GM21447 (cell line): ENCODE measurements around the gene SGSM2.
"Not testable (repeated sequence)": the region's sequence is repeated elsewhere in the genome, so short reads cannot be mapped to it uniquely, and the experiment has no call there.

Experiments used
- ATAC-seq: cut with Tn5 transposase; IDR thresholded peaks from one replicate; pipeline ENCODE4 v1.9.1; 2021; ENCODE audit not compliant: unreplicated experiment

The SGSM2 gene, protein sequence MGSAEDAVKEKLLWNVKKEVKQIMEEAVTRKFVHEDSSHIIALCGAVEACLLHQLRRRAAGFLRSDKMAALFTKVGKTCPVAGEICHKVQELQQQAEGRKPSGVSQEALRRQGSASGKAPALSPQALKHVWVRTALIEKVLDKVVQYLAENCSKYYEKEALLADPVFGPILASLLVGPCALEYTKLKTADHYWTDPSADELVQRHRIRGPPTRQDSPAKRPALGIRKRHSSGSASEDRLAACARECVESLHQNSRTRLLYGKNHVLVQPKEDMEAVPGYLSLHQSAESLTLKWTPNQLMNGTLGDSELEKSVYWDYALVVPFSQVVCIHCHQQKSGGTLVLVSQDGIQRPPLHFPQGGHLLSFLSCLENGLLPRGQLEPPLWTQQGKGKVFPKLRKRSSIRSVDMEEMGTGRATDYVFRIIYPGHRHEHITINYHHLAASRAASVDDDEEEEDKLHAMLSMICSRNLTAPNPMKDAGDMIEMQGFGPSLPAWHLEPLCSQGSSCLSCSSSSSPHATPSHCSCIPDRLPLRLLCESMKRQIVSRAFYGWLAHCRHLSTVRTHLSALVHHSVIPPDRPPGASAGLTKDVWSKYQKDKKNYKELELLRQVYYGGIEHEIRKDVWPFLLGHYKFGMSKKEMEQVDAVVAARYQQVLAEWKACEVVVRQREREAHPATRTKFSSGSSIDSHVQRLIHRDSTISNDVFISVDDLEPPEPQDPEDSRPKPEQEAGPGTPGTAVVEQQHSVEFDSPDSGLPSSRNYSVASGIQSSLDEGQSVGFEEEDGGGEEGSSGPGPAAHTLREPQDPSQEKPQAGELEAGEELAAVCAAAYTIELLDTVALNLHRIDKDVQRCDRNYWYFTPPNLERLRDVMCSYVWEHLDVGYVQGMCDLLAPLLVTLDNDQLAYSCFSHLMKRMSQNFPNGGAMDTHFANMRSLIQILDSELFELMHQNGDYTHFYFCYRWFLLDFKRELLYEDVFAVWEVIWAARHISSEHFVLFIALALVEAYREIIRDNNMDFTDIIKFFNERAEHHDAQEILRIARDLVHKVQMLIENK

DNA sequence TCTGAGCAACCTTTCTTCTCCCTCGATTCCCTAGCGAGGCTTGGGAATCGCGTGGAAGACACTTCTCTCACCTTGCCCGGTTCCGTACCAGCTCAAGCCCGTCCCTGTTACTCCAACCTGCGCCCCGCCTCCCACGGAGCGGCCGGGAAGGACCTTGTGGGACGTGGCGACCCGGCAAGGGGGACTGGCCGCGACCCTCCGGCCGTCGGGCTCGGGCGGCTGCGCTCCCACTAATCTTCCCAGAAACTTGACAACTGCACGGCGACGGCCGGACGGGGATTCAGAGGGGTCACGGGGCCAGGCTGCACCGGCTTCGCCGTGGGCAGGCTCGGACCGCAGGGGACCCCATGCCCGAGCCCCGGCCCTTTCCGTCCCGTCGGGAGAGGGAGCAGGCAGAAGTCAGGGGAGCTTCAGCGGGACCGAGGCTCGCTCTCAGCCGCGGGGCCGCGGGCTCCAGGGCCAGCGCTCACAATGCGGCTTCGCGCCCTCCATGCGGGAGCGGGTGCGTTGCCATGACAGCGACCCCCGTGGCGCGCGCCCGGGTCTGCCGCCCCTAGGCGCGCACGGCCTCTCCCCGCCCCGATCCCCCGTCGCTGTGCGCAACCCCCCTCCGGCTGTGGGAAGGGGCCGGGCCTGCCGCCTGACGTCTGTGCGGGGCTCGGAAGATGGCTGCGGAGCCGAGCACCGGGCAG, at the start of gene SGSM2:
Gene SGSM2 (plus strand): TSS at position 650 of the 692 bp plus-strand sequence. CDS start 188 bp downstream, outside the sequence.
- peak; percentile 29 for ATAC-seq

DNA sequence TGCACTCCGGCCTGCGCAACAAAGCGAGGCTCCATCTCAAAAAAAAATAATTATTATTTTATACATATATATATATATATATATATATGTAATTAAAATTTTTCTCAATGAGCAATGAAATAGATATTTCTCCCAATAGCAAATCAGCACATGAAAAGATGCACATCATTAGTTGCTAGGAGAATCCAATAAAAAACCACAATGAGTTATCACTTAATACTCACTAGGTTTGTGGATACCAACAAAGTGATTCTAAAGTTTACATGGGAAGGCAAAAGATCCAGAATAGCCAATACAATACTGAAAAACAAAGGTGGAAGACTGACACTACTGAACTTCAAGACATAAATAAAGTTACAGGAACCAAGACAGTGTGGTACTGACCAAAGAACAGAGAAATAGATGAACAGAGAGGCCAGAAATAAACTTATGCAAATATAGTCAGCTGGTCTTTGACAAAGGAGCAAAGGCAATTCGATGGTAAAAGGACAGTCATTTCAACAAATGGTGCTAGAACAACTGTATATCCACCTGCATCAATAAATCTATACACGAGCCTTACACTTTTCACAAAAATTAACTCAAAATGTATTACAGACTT, 47.3 kb upstream of the SGSM2 start:
- ATAC-seq: no peak

DNA sequence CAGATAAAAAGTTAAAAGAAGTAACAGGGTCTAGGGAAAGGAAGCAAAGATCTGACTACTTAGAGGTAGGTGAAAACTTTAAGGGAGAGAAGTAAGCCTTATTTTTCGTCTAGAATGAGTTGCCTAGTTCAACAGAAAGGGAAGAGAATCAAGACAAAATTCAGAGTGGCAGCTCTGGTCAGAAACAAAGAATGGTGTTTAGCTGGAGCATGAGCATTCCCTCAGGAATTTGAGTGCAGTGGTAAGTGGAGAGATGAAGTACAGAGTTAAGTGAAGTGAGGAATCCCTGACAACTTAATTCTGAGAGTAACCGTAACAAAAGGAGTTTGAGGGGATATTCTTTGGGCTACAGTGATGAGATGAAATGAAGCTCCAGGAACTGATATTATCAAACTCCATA, 45.2 kb upstream of the SGSM2 start:
- ATAC-seq: no peak

DNA sequence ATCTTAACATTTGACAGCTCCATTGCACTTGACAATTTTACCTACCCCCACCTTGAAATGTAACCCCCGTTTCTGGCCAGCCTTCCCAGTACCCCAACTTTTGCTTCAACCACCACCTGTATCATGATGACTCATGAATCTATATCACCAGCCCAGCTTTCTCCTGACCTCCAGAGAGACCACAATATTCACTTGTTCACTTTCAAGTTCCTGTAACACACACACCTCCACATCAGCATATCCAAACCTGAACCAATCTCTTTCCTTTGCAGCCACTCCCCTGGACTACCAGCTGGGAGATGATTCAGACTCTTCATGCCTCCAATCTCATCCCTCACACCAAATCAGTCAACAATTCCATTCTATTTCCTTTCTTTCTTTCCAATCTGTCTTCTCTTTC, 41.7 kb upstream of the SGSM2 start:
- ATAC-seq: no peak

DNA sequence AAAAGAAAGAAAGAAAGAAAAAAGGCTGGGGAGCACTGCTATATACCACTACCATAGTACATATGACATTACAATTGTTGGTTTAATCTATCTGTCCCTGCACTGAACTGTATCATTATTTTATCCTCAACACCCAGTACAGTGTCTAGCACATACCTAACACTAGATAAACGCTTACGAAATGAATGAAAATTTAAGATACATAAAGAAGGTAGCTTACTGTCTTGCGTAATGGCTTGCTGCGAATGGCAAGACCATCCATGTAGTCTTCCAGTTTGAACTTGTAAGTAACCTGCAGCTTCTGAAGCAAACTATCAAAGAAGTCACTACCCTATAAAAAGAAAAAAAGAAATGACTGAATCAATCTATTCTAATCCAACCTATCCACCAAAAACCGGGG, 40.3 kb upstream of the SGSM2 start:
- no peak for ATAC-seq

DNA sequence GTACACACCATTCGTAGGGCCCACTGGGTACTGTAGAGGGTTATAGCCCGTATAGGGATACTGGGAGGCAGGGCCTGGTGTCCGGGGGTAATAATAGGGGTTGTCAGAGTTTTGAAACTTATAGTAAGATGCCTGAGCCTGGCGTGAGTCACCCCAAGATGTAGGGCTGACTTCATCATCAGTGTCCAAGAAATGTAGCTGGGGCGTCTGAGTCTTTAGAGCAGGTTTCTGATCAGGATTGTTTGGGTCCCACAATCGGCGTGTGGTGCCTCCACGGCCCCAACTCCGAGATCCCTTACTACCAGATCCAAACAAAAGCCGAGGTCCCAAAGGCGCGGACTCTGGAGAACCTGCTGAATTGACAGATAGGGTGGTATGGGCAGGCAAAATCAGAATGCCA, 38.2 kb upstream of the SGSM2 start:
- no peak for ATAC-seq

DNA sequence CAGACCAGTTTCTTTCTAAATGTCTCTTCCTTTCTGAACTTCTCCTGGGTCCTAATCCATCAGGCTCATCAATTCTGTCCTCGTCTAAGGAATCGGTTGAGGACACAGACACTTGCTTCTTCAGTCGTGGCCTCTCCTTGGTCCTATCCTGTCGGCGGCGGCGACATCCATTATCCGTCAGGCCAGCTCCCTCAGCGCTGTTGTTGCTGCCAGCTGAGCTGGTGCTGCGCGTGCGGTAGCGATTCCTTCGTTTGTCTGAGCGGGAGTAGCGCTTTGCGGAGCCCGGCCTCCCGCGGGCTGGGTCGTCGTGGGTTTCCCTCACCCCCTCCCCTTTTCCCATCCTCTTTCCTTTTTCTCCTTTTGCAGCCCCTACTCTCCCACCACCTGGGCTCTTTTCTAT, 37.5 kb upstream of the SGSM2 start:
- no peak for ATAC-seq

DNA sequence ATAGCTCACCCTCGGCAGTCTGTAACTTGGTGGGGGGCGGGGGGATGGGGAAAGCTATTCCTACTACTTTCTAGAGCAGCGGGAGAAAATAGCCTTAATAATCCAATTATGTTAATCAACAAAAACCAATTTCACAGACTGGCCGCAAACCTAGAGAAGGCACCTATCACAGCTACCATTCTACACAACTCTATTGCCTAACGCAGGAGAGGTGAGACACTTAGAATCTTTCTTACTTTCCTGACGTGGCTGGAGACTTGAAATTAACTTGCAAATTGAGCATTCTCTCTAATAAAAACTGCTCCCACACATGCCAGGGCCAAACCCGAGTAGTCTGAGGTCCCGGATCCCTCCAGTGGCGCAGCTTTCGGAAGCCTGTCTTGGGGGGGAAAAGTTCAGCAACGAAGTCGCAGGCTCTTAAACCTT, 34.5 kb upstream of the SGSM2 start:
- peak; percentile 11 for ATAC-seq

DNA sequence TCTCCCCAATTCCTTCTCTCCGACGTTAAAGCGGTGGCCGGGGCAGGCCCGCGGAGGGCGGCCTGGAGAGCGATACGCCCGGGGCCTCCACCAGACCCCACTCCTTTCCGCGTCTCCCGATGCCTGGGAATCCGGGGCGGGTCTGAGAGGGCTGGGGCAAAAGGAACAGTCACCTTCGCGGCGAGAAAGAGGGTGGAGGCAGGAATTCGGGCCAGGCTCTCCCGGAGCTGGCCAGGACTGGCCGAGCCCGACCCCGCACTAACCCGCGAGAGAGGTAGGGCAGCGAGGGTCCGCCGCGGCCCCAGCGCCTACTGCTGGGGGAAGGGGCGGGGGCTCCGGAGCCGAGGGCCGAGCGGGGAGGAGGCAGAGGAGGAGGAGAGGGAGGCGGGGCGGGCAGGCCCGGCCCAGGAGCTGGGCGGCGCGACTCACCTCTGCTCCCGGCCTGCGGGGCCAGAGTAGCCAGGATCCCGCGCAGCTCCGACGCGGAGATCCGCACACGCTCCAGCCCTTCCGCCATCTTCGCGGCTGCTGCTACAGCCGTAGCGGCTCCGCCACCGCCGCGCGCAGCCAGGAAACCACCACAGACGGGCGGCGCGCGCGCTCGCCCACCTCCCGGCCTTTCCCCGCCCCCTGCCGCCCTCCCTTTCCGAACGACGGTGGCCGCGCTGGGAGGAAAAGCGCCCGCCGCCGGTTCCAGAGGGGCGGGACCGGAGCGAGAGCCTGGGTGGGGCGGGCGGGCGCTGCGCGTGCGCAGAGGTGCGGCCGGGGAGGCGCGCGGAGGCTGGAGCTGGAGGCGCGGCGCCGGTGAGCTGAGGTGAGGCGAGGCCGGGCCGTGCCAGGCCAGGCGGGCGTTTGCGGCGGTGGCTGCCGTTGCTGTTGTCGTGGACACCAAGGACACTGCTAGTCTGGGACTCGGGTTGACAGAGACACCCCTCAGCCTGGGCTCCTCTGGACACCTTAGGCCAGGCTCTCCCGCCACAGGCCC, 33.8 kb upstream of the SGSM2 start, which contains the start of the genes SMG6 and SRR:
Gene SMG6 (minus strand): TSS at position 582 of the 985 bp plus-strand sequence. CDS start 65 bp downstream, at position 517.
Gene SRR (plus strand): TSS at position 747 of the 985 bp plus-strand sequence. CDS start 11,611 bp downstream, outside the sequence.
- ATAC-seq: peak; percentile 71

DNA sequence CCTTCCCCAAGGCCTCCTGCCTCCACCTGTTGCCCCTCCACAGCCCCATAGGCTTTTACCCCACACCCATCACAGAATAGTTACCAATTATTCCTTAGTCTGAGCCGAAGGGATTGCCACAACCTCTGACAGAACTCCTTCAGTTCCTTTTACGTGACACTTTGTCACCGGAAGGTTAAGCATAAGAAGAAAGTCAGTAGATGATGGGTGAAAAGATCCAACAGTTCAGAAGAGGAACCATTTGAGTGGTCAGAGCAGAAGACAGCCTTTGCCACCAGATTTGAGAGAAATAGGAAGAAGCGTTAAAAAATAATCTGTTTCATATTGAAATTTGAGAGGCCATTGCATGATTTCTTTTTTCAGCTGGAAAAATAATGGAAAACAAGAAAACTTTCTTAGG, 32.4 kb upstream of the SGSM2 start:
- no peak for ATAC-seq

DNA sequence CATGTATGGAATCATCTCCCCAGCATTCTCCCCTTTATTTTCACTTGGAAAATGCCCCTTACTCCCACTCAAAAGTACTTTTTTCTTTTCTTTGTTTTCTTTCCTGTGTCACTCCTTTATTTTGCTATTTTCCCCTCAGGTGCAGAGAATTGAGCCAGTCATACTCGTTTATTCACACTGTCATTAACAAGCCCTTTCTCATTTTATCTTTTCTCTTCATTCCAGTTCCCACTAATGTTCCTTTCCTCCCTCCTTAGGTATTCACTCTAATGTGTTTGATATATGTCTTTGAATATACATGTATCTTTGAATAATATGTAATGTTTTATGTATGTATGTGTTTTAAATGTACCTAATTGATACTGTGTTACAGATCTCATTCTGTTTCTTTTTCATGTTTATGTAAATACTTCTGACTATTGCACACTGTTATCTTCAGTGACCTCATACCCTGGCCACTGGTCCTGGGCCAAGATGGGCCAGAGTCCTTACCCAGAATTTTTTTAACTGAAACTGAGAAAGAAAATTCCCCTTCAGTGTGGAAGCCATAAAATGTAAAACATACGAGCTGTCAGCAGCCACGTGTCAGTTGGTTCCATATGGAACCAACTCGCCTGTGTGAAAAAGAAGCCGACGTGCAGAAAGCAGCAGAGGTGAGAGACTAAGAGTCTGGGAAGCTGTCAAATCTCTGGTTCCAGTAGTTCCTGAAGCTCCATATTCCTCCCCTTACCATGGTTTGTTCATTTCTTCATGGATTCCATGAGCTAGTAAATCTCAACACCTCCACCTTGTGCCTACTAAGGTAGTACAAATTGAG, 27.8 kb upstream of the SGSM2 start:
- no peak for ATAC-seq

DNA sequence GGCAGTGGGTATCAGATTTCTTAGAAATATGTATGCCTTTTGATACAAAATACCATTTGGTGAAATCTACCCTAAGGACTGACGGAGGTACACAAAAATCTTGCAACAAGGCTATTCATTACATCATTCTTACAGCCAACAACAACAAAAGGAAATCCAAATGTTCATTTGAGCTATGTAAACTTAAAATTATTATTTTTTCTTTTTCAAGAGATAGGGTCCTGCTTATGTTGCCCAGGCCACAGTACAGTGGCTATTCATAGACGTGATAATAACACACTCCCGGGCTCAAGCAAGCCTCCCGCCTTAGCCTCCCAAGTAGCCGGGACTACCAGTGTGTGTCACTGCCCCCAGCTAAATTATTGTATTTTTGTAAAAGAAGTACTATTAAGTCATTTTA, 24.6 kb upstream of the SGSM2 start:
- no peak for ATAC-seq

DNA sequence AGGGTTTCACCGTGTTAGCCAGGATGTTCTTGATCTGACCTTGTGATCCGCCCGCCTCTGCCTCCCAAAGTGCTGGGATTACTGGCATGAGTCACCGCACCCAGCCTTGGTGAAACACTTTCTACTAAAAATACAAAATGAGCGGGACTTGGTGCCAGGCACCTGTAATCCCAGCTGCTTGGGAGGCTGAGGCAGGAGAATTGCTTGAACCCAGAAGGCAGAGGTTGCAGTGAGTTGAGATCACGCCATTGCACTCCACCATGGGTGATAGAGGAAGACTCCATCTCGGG, 20.4 kb upstream of the SGSM2 start:
- not testable (repeated sequence) for ATAC-seq

DNA sequence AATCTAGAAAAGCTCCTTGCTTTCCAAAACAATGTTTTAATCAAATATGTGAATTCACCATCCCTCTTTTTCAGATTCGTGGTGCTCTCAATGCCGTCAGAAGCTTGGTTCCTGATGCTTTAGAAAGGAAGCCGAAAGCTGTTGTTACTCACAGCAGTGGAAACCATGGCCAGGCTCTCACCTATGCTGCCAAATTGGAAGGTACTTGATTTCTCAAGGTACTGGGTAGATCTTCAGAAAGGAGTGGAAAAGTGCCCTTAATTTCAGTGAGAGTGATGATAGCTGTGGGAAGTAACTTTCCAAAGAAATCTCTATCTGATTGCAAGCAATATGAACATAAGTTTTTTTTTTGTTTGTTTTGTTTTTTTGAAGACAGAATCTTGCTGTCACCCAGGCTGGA, 19.5 kb upstream of the SGSM2 start:
- ATAC-seq: no peak

DNA sequence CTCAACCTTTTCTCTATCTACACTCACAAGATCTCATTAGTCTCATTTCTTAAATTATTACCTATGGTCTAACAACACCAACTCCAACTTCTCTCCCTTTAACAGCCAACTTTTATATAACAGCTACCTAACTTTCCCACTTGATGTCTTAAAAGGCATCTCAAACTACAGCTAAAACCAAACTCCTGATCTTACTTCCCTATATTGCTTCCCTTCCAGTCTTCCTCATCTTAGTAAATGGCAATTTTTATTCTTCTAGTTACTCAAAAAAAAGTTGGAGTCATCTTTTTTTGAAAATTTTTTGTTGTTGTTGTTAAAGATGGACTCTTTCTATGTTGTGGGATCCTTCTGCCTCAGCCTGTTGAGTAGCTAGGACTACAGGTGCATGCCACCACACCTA, 18.2 kb upstream of the SGSM2 start:
- no peak for ATAC-seq

DNA sequence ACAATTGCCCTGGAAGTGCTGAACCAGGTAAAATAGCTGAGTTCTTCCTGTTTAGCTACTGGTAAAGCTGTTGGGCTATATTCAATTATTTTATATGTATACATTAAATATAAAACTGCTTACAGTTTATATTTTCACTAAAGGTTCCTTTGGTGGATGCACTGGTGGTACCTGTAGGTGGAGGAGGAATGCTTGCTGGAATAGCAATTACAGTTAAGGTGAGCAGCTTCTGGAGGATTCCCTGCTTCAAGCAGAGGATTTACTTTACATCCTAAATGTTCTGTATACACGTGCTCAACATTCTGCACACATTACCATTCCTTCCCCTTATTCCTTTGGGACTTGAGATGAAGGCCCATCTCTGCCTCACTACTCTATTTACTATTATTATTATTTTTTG, 15.9 kb upstream of the SGSM2 start:
- ATAC-seq: no peak

DNA sequence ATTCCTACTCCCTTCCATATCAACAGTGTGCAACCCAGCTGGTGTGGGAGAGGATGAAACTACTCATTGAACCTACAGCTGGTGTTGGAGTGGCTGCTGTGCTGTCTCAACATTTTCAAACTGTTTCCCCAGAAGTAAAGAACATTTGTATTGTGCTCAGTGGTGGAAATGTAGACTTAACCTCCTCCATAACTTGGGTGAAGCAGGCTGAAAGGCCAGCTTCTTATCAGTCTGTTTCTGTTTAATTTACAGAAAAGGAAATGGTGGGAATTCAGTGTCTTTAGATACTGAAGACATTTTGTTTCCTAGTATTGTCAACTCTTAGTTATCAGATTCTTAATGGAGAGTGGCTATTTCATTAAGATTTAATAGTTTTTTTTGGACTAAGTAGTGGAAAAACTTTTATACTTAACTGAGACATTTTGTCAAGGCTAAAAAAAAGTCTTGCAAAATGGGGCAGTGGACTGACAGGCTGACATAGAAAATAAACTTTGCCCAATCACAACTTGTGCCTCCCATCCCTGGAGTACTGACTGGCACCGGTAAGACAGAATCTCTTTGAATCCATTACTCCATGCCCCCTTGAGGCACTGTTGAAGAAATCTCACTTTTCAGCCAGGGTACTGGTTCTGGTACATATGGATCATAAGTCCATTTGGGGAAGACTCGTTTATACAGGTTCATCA, 13.5 kb upstream of the SGSM2 start:
- ATAC-seq: no peak

DNA sequence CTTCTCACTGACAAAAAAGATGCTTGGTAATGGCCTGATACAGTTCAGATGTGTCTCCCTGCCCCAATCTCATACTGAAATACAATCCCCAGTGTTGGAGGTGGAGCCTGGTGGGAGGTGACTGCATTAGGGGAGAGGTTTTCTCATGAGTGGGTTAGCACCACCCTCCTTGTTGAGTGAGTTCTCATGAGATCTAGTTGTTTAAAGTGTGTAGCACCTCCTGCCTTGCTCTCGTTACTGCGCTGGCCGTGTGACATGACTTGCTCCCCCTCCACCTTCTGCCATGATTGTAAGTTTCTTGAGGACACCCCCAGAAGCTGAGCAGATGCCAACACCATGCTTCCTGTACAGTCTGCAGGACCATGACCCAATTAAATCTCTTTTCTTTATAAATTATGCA, 6.0 kb upstream of the SGSM2 start:
- no peak for ATAC-seq
